G401 (cell line): ENCODE results near the gene ATP6V1B1. TPM values are rescaled to one million over a fixed set of nuclear protein-coding genes. Genes with fewer than 3 reads are reported as not detected.

Source experiments
- DNase-seq: peaks from one replicate; pipeline ENCODE4 v3.0.0-alpha.2; 2015; ENCODE audit warnings: low spot score
- in situ Hi-C: cut with HindIII; loops from 2 replicates; pipeline ENCODE4 v1.10.0; 2016; ENCODE audit warnings: low sequenced_read_pairs, mixed read lengths
- total RNA-seq: library from RNA; depleted of rRNA; stranded (reverse); fragments of >200 nt; shearing (Covaris generic); gene quantifications from 2 replicates; pipeline ENCODE4 v1.2.3, GENCODE V29; 2014

Gene ATP6V1B1
- total RNA-seq, 1 experiment from 2014 or later = 1.1 TPM

- in situ Hi-C loops = no loop called here
- no peak for DNase-seq
These were observed 13.2 kb upstream of the ATP6V1B1 start for GRCh38 chr2:70922235-70923234.

GRCh38 chr2:70923378-70924015 lies 12.2 kb upstream of the ATP6V1B1 start:
- in situ Hi-C loops = no loop called here
- DNase-seq = no peak

DNA sequence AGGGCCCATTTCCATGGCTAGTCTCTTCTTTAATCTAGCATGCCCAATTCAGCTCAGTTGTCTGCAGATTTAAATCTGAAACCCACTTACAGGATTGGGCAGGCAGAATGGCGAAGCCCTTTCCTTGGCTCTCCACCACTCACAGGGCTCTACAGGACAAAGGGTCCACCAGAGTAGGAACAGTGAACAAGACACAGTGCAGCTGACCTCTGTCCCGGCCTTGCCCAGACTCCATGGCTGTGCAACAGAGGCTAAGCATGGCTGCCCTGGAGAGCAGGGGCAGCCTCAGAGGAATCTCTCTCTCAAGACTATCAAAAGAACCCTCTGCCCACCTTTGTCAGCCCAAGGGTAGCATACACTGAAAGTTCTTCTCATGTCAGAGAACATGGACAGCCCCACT lies 9.7 kb upstream of the ATP6V1B1 start:
- no peak for DNase-seq

GRCh38 chr2:70927138-70927537 lies 8.6 kb upstream of the ATP6V1B1 start:
- in situ Hi-C loops = no loop called here
- no peak for DNase-seq

More for the DNA sequence above, 9.7 kb upstream of the ATP6V1B1 start:
- in situ Hi-C loops = no loop called here

DNA sequence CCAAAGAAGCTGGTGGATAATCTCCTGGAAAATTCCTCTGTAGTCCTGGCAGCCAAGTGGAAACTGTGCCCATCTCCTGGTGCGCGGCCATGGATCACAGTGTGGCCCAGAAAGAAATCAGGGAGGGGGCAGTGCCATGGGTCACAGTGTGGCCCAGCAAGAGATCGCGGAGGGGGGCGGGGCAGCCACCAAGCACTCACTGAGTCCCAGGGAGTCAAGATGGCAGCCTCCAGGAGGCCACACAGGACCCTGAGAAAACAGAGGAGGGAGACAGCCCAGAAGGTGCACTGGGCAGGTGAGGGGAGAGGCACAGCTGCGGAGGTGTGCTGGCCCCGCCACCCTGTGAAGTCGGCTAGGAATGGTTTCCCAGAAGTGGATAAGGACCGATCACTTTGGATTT lies 8.1 kb upstream of the ATP6V1B1 start:
- in situ Hi-C loops = no loop called here
- DNase-seq = no peak

DNA sequence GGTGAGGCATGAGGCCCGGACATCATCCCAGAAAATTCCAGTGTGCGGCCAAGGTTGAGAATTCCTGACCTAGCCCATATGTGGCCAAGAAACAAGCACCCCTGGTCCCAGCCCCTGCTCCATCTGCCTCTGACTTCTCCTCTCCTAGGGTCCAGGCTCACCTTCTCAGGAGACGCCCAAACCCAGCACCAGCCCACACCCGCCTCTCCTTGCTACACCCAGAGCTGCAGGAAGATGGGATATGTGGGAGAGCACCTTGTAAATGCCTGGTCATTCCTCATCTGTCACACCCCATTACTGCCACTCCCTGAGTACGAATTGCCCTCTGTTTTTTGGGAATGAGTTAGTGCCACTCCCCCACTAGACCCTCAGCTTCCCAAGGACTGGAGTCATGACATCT lies 7.3 kb upstream of the ATP6V1B1 start:
- no peak for DNase-seq
- in situ Hi-C loops = no loop called here

- in situ Hi-C loops = no loop called here
These were observed 5.0 kb upstream of the ATP6V1B1 start for GRCh38 chr2:70930371-70931329.

GRCh38 chr2:70931376-70932000 lies 4.2 kb upstream of the ATP6V1B1 start:
- DNase-seq = no peak
- in situ Hi-C loops = no loop called here

More at GRCh38 chr2:70930371-70931329, 5.0 kb upstream of the ATP6V1B1 start:
- no peak for DNase-seq

- in situ Hi-C loops = no loop called here
- DNase-seq = no peak
These were observed 3.0 kb upstream of the ATP6V1B1 start for GRCh38 chr2:70932631-70933230.

GRCh38 chr2:70934981-70935380 lies 719 bp upstream of the ATP6V1B1 start:
- DNase-seq = no peak
- in situ Hi-C loops = no loop called here

DNA sequence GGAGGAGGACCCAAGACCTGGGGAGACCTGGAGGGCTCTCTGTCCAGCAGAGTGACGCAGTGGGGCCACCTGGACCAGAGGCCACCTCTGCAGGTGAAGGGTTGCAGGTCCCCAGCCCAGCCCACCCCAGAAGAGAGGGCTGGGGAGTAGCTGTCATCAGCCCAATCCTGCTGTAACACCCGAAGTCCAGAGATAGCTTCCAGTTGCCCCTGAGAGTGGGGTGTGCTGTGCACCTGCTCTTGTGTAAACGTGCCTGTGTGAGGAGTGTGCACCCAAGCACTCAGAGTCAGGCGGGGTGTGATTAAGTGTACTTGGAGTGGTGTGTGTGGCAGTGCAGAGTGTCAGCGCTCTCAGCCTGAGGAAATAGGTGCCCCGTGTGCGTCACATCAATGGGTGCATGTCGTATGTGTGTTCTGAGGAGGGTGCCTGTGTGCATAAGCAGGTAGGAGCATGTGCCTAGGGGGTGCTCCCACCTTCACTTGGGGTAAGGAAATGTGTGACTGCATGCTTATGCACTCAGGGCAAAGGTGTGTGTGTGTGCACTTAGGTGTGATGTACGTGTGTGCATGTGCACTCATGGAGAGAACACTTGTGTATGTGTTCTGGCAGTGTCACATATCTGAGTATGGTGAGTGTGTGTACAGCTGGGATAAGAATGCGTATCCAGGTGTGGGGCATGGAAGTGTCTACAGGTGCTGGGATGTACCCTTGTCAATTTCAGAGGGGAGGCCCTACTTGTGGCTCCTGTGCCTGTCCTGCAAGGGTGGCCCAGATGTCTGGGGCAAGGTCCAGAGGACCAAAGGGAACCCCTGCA lies 672 bp downstream of the ATP6V1B1 start:
- in situ Hi-C loops = no loop called here
- DNase-seq = no peak

DNA sequence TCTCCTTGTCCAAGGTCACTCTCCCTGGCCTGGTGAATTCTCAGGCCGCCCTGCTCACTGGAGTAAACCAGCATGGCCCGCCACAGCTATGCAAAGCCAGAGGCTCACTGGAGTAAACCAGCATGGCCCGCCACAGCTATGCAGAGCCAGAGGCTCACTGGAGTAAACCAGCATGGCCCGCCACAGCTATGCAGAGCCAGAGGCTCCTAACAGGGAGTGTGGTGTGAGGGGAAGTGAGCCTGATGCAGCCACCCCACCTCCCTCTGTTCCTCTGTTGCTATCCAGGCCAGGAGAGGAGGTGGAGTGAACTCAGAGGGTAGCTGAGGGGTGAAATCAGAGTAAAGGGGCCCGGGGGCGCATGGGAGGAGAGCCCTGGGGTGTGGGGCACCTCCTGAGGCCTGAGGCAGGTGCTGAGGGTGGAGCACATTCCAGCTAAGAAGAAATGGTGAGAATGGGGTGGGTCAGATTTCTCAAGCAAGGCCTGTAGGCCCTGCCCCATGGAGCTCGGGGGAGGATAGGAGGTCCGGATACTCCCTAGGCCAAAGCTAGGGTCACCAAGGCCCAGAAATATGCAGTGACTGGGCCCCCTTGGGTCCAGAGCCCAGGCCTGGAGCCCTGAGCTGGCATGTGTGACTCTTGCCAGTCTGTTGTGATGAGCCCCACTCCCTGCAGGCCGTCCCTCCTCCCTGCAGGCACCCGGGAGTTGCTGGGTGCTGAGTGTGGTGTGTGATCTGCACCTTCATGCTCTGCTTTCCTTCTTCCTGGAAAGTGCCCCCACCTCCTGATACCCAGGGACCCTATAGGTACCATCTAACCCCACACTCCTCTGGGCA lies 1.5 kb downstream of the ATP6V1B1 start:
- DNase-seq = no peak
- in situ Hi-C loops = no loop called here

GRCh38 chr2:70937866-70938585 lies 2.3 kb downstream of the ATP6V1B1 start:
- in situ Hi-C loops = no loop called here

DNA sequence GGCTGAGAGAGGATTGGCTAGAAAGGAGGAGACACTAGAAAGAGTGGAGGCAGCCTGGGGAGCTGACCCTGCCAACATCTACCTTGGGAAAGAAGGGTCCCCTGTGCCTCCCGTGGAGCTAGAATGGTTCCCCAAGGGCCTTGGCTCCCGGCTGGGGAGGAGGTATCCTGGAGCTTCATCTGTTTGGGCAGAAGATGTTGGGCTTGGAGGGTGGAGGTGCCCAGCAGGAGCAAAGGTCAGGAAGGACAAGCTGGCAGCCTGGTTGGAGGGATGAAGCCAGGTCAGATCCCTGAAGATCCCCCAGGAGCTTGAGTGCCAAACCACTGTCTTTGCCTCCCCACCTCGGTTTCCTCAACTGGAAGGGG lies 2.9 kb downstream of the ATP6V1B1 start:
- in situ Hi-C loops = no loop called here
- DNase-seq = no peak

More at GRCh38 chr2:70937866-70938585, 2.3 kb downstream of the ATP6V1B1 start:
- DNase-seq = no peak

- in situ Hi-C loops = no loop called here
- DNase-seq = no peak
These were observed 3.5 kb downstream of the ATP6V1B1 start for GRCh38 chr2:70939001-70939838.
